Activated naive CD8-positive, alpha-beta T cell (primary cell): ENCODE data around the gene DLX6.

Experiments used
- H3K27ac Mint-ChIP-seq: one replicate; pipeline ENCODE4 v1.8.0; 2021; ENCODE audit warnings: mixed read lengths
- H3K27me3 Mint-ChIP-seq: one replicate; pipeline ENCODE4 v1.8.0; 2021; ENCODE audit warnings: mixed read lengths
- H3K36me3 Mint-ChIP-seq: one replicate; pipeline ENCODE4 v1.8.0; 2021; ENCODE audit warnings: mixed read lengths
- H3K4me1 Mint-ChIP-seq: one replicate; pipeline ENCODE4 v1.8.0; 2021; ENCODE audit warnings: low read depth, mixed read lengths
- H3K4me3 Mint-ChIP-seq: one replicate; pipeline ENCODE4 v1.8.0; 2021; ENCODE audit warnings: mild to moderate bottlenecking, mixed read lengths
- H3K9me3 Mint-ChIP-seq: one replicate; pipeline ENCODE4 v1.8.0; 2021; ENCODE audit warnings: low read depth, mixed read lengths

DLX6 gene

DNA sequence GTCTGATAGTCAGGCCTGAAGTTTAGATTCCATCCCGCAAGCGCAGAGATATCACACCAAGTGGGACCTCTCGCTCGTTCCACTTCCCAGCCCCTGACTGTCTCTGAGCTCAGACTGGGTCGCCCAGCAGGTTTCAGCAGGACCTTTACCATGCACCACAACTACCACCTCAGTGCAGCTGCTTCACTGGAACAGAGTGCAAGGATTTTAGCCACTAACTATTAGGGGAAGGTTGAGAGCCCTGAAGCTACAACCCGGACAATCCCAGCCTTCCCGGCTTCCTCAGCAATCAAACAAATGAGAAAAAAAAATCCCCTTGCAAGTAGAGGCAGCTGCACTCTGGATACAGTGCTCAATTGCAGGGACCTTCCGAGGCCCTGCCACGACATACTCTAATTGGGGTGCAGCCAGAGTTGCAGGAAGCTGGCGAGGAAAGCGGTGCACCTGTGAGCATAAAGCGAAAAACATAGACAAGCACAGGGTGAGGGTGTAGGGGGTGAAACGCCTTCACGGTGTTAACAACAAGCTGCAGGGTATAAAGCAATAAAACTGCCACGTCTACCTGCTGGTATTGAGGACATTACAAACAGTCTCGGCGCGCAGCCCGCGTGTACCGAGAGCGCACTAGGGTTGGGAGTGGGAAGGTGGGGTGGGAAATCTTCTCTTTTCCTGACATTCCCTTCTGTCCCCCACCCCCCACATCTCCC is 2.6 kb upstream of the DLX6 start:
- Mint-ChIP-seq H3K27me3 (peaks cover 61% of the 10 kb centered on the region), H3K36me3 (no peaks in the 10 kb centered on the region), H3K9me3 (no peaks in the 10 kb centered on the region), H3K27ac (peak overlapping the region; percentile 34), H3K4me3 (peak overlapping the region; percentile 17), H3K4me1 (peaks cover 24% of the 10 kb centered on the region)

DNA sequence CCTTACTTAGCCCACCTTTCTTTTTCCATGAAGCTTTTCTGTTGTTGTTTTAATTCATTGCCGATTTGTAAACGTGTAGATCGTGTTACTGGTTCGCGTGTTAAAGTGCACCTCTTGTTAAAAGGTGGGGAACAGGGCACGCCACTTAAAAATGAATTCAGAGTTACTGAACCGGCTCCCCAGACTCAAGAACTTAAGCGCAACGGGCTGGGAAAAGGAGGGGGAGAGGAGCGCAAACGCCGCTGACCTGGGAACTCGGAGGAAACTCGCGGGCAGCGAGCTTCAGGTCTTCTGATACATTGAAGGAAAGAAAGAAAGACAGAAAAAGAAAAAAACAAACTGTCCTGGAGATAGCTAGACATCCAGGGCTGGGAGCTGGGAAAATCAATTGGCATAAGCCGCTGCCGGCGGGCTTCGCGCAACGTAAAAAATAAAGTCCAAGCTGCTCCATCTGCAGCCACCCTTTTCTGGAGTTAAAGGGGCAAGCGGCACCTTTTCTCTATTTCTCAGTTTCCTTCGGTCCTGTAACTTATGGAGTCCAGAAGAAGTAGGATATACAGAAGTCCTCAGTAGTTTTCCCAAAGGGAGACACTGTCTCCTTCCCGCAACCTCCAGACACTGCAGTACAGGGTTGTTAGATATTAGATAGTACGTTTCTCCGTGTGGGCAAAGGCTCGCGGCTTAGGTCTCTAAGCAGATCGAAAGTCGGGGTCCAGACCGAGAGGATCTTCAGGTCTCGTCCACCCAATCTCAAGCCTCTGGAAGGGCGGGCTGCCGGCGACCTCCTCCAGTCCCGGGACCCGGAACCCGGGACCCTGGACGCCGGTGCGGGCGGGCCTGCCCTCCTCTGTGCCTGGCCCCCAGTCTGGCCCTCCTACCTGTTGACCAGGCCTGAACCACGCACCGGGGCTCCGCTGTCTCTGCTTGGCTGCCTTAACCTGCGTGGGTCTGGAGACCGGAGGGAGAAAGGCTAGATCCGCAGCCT is 1.8 kb upstream of the DLX6 start:
- Mint-ChIP-seq H3K36me3 (no peaks in the 10 kb centered on the region), H3K27me3 (peaks cover 62% of the 10 kb centered on the region), H3K27ac (peak overlapping the region; percentile 34), H3K9me3 (no peaks in the 10 kb centered on the region), H3K4me1 (peaks cover 24% of the 10 kb centered on the region), H3K4me3 (peak overlapping the region; percentile 17)

DNA sequence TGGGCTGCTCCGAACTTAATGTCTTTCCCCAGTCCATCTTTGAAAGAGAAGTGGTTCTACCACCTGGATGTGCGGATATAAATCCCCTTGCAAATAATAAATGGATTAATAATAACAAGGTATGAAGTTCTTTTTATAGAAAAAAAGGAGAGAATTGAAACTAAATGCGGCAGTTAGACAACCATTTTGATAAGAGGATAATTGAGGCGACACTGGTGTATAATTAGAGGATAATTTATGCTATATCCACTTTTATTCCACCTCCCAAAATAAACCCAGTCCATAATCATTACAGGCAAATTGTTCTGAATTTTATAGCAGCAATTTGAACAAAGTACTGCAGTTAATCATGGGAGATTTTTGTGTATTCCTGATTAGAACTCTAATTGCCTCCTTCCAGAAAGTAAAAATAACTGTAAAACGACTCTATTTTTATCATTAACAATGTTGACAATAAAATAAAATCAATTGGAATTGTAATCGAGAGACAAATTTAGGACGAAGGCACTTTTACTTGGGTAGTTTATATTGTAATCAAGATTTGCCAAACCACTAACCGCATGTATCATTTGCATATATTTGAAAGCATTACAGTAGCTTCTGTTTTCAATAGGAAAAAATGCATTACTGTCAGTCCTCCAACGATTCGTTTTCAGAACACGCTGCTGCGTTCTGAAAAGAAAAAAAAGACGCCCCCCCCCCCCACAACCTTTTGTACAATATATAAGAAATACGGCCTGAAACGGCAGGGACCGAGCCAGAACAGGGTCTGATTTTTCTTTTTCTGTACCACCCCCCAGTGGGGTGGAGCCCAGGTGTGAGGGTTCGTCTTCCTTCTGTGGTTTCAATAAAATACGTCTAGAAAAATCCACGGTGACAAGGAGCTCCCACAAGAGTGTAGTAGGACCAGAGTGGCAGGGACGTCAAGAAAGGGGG is 838 bp upstream of the DLX6 start:
- Mint-ChIP-seq H3K36me3 (no peaks in the 10 kb centered on the region), H3K9me3 (no peaks in the 10 kb centered on the region), H3K4me1 (peaks cover 21% of the 10 kb centered on the region), H3K27me3 (peaks cover 59% of the 10 kb centered on the region), H3K27ac (no peak overlapping the region), H3K4me3 (peak overlapping the region; percentile 74)

DNA sequence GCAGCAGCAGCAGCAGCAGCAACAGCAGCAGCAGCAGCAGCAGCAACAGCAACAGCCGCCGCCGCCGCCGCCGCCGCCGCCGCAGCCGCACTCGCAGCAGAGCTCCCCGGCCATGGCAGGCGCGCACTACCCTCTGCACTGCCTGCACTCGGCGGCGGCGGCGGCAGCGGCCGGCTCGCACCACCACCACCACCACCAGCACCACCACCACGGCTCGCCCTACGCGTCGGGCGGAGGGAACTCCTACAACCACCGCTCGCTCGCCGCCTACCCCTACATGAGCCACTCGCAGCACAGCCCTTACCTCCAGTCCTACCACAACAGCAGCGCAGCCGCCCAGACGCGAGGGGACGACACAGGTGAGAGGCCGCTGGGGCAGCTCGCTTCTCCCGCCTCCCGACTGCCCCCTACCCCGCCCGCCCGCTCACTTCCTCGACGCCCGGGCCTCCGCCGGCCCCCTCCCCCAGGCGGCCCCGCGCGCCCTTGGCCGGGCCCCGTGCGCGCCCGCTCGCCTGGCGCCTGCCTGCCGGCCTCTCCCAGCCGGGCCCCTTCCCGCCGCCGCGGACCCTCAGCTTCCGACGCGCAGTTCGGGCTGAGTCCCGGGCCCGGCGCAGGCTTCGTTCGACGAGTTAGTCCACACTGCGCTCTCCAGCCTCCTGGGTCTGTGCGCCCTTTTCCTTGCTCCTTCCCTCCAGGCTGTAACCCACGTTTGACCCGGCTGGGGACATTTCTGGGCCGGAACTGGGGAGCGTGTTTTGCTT is 882 bp downstream of the DLX6 start:
- peak overlapping the region; percentile 86 for H3K4me3 Mint-ChIP-seq
- H3K9me3 Mint-ChIP-seq, result no peaks in the 10 kb centered on the region
- peaks cover 21% of the 10 kb centered on the region for H3K4me1 Mint-ChIP-seq

DNA sequence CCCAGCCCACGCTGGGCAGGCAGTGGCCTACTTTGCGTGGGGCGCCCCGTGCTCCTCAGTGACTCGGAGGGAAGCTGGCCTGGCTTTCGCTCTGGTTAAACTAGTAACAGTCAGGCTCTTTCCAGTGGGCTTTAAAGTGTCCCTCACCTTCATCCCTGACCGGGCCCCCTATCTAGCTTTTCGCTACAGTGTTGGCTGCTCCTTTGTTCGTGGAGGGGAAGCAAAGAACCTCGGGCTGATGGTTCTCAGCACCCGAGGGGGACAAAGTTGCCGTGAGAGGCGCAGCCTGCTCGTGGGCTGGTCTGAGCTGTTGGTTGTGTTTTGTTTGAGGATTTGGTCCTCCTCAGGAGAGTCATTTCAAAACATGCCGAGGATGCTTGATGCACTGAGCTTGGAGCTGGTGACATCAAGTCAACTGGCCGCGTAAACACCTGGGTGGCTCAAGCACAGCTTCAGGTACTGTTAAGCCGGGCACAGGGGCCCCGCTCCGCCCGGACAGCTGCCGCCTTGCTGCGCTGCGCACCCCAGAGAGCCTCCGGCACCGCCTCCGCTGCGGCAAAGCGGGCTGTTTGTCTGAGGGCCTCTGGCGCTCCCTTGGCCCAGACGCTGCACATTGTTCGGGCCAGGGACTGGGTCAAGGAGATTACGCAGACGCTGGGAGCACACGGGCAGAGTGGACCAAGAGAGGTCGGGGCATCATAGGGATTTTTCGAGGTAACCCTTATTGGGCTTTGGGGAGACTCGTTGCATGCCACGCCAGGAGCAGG is 1.6 kb downstream of the DLX6 start:
- Mint-ChIP-seq H3K27me3 (peaks cover 63% of the 10 kb centered on the region), H3K9me3 (no peaks in the 10 kb centered on the region), H3K36me3 (no peaks in the 10 kb centered on the region), H3K4me1 (peaks cover 21% of the 10 kb centered on the region), H3K27ac (no peak overlapping the region), H3K4me3 (peak overlapping the region; percentile 86)

More for the DNA sequence above, 882 bp downstream of the DLX6 start:
- Mint-ChIP-seq H3K27ac (no peak overlapping the region), H3K27me3 (peaks cover 59% of the 10 kb centered on the region), H3K36me3 (no peaks in the 10 kb centered on the region)

GRCh38 chr7:97007583-97007861 is 2.2 kb downstream of the DLX6 start:
- Mint-ChIP-seq H3K36me3 (no peaks in the 10 kb centered on the region), H3K9me3 (no peaks in the 10 kb centered on the region), H3K27me3 (peaks cover 62% of the 10 kb centered on the region), H3K27ac (no peak overlapping the region), H3K4me1 (peaks cover 21% of the 10 kb centered on the region), H3K4me3 (no peak overlapping the region)

- Mint-ChIP-seq H3K27me3 (peaks cover 61% of the 10 kb centered on the region), H3K27ac (no peak overlapping the region), H3K4me3 (no peak overlapping the region), H3K4me1 (peaks cover 17% of the 10 kb centered on the region), H3K36me3 (no peaks in the 10 kb centered on the region), H3K9me3 (no peaks in the 10 kb centered on the region)
Observed at GRCh38 chr7:97008275-97008917, 3.0 kb downstream of the DLX6 start.

DNA sequence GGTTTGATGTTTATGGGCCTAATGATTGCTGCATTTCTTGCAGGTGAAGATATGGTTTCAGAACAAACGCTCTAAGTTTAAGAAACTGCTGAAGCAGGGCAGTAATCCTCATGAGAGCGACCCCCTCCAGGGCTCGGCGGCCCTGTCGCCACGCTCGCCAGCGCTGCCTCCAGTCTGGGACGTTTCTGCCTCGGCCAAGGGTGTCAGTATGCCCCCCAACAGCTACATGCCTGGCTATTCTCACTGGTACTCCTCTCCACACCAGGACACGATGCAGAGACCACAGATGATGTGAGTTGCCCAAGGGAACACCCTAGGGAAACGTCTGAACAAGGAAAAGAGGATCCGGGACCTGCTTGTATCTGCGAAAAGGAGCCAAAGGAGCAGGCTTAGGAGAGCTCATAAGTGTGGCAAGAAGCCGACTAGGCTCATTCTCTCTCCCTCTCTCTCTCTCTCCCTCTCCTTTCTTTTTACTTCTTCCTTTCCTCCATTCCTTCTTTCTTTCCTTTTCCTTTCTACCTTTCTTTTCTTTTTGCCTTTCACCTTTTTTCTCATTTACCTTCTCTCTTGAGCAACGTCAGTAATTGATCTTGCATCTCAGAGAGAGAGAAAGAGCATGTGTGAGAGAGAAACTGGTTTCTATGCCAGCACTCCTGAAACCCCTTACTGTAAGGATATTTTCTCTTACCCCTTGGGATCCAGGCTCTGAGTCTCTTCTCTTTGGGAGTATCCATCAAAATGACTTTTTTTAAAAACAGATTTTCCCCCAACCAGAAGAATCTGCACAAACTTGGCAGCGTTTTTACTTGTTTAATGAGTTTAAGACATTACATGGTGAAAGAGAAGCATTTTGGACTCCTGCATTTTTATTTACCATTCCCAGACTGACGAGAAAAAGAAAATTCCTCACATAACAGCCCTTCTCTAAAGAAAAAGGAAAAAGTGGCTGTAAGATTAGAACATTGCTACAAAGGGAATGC is 4.7 kb downstream of the DLX6 start:
- Mint-ChIP-seq H3K27ac (no peak overlapping the region), H3K4me3 (no peak overlapping the region), H3K4me1 (peaks cover 9% of the 10 kb centered on the region), H3K9me3 (no peaks in the 10 kb centered on the region), H3K36me3 (no peaks in the 10 kb centered on the region), H3K27me3 (peaks cover 62% of the 10 kb centered on the region)

- Mint-ChIP-seq H3K4me3 (no peak overlapping the region), H3K4me1 (peaks cover 6% of the 10 kb centered on the region), H3K9me3 (no peaks in the 10 kb centered on the region), H3K27me3 (peaks cover 67% of the 10 kb centered on the region), H3K36me3 (no peaks in the 10 kb centered on the region), H3K27ac (no peak overlapping the region)
Observed at GRCh38 chr7:97011104-97011503, 5.8 kb downstream of the DLX6 start.

DNA sequence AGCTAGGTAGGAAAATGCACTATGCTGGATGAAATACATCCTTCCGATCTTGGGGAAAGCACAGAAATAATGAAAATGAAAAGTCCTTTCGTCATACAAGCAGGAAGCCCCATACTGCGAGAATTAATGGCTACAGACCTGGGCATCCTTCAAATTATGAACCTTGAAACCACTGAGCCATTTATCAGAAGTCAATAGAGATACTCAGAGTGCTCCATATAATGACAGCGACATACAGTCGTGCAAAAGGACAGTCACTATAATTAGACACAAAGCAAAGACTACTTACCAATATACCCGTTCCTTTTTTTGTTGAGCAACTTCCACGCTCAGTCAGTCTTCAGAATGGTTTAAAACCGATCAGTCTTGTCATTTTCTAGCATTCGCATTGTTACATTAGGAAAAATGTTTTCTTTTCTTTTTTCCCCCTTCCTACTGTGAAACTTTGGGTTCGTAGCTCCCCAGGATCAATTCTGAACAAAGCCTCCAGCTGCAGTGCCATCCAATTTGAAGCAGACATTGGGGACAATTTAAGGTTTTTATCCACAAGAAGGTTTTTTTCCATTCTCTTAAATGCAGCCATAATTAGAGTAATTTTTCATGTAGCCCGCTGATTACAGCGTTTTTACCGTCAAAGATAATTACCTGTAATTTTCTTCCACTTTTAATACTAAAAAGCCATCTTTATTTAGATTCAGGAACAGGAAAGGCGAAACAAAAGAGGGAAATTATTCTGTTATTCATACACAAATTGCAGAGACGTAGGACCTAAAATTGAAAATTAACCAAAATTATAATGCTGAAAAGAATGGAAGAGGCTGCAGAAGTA is 6.4 kb downstream of the DLX6 start:
- H3K9me3 Mint-ChIP-seq, result no peaks in the 10 kb centered on the region
- peaks cover 6% of the 10 kb centered on the region for H3K4me1 Mint-ChIP-seq
- no peak overlapping the region for H3K27ac Mint-ChIP-seq
- peaks cover 68% of the 10 kb centered on the region for H3K27me3 Mint-ChIP-seq
- no peaks in the 10 kb centered on the region for H3K36me3 Mint-ChIP-seq
- H3K4me3 Mint-ChIP-seq, result peak overlapping the region; percentile 4

DNA sequence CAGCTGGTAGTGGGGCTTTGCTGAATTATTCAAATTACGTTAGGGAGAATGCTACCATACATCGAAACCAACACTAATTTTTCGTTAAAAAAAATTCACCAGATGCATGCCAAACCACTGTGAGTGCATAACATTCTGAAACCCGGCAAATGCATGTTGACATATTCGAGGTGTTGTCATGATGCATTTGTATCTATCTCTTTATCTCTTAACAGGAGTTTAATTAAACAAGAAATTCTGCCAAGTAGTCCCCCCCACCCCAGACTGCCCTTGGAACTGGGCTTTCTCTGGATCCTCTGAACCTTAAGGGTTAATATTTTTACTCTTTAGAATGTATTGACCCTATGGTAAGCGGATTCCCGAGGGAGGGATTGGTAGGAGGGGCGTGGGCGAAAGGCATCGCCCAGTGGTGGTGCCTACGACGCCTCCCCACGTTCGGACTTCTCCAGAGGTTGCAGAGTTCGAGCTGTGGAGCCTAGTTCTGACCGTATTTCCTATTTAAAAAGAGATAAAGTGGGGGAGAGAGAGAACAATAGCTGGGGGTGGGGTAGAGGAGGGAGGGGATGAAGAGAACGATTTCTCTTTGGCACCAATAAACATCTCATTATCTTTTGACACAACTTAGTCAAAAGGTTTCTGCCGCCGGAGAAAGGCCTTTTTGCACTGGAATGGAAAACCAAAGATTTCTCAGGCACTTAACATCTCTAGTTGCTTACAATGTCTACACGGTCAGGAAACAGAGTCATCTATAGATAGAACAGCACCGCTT is 7.2 kb downstream of the DLX6 start:
- H3K27me3 Mint-ChIP-seq, result peaks cover 67% of the 10 kb centered on the region
- H3K9me3 Mint-ChIP-seq, result no peaks in the 10 kb centered on the region
- H3K4me3 Mint-ChIP-seq, result no peak overlapping the region
- H3K4me1 Mint-ChIP-seq, result peaks cover 9% of the 10 kb centered on the region
- H3K27ac Mint-ChIP-seq, result no peak overlapping the region
- no peaks in the 10 kb centered on the region for H3K36me3 Mint-ChIP-seq
